MG63 (cell line): ENCODE data around the gene PCDHA3. TPM values are rescaled to one million over a fixed set of nuclear protein-coding genes. Genes with fewer than 3 reads are reported as not detected.
"Not testable (repeated sequence)": the region's sequence is repeated elsewhere in the genome, so short reads cannot be mapped to it uniquely, and the experiment has no call there.

Experiments
- DNase-seq: peaks from one replicate; pipeline ENCODE4 v3.0.0-alpha.2; 2020
- H3K27me3 ChIP-seq: fragments of 250-450 bp; sonication (Bioruptor Pico); 2 replicates; pipeline ENCODE4 v1.5.1; 2020; ENCODE audit warnings: mild to moderate bottlenecking, moderate library complexity
- H3K36me3 ChIP-seq: fragments of 250-450 bp; sonication (Bioruptor Pico); 2 replicates; pipeline ENCODE4 v1.5.1; 2020; ENCODE audit warnings: mild to moderate bottlenecking, moderate library complexity
- H3K4me3 ChIP-seq: fragments of 250-450 bp; sonication (Bioruptor Pico); 2 replicates; pipeline ENCODE4 v1.5.1; 2020; ENCODE audit warnings: mild to moderate bottlenecking, moderate library complexity
- H3K9me3 ChIP-seq: fragments of 250-450 bp; sonication (Bioruptor Pico); 2 replicates; pipeline ENCODE4 v1.5.1; 2020; ENCODE audit warnings: mild to moderate bottlenecking, moderate library complexity
- total RNA-seq: library from RNA; depleted of rRNA; stranded (reverse); fragments of >200 nt; shearing (Covaris generic); gene quantifications from 2 replicates; pipeline ENCODE4 v1.2.3, GENCODE V29; 2014; ENCODE audit warnings: low replicate concordance

PCDHA3 gene
- total RNA-seq, 1 experiment from 2014 or later = not detected

GRCh38 chr5:140802781-140803271 lies 2.0 kb downstream of the PCDHA3 start:
- Histone ChIP-seq H3K27me3 (no peaks in the 10 kb centered on the region), H3K9me3 (peaks cover 8% of the 10 kb centered on the region), H3K36me3 (no peaks in the 10 kb centered on the region), H3K4me3 (no peak overlapping the region)
- DNase-seq = no peak

- H3K27me3 ChIP-seq = no peaks in the 10 kb centered on the region
- H3K36me3 ChIP-seq = no peaks in the 10 kb centered on the region
- no peak for DNase-seq
- 0 out of 2 replicates have a peak, but pooled peaks cover 2% of the 10 kb centered on the region for H3K9me3 ChIP-seq
- H3K4me3 ChIP-seq = no peak within 1 kb of the TSS
Observed at GRCh38 chr5:140806834-140807775, 6.2 kb downstream of the PCDHA3 start, which contains the start of gene PCDHA4. Gene PCDHA4, plus strand, starts transcription at chr5:140807068.

GRCh38 chr5:140808241-140808888 lies 7.5 kb downstream of the PCDHA3 start:
- not testable (repeated sequence) for DNase-seq, H3K36me3 ChIP-seq, H3K9me3 ChIP-seq, H3K27me3 ChIP-seq, H3K4me3 ChIP-seq

- Histone ChIP-seq H3K36me3 (no peaks in the 10 kb centered on the region), H3K4me3 (no peak overlapping the region), H3K27me3 (no peaks in the 10 kb centered on the region), H3K9me3 (0 out of 2 replicates have a peak, but pooled peaks cover 2% of the 10 kb centered on the region)
- DNase-seq = no peak
Observed at GRCh38 chr5:140808889-140809291, 8.0 kb downstream of the PCDHA3 start.

GRCh38 chr5:140821375-140822280 lies 20.8 kb downstream of the PCDHA3 start, which contains the start of gene PCDHA5:
Gene PCDHA5, plus strand, starts transcription at chr5:140821613.
- DNase-seq = no peak
- no peak within 1 kb of the TSS for H3K4me3 ChIP-seq

GRCh38 chr5:140822281-140822629 lies 21.4 kb downstream of the PCDHA3 start:
- no peak for DNase-seq
- H3K36me3 ChIP-seq = no peaks in the 10 kb centered on the region
- no peaks in the 10 kb centered on the region for H3K9me3 ChIP-seq
- H3K27me3 ChIP-seq = 0 out of 2 replicates have a peak, but pooled peaks cover 3% of the 10 kb centered on the region
- no peak overlapping the region for H3K4me3 ChIP-seq

More at GRCh38 chr5:140821375-140822280, 20.8 kb downstream of the PCDHA3 start, which contains the start of gene PCDHA5:
- 0 out of 2 replicates have a peak, but pooled peaks cover 2% of the 10 kb centered on the region for H3K27me3 ChIP-seq
- no peaks in the 10 kb centered on the region for H3K36me3 ChIP-seq
- H3K9me3 ChIP-seq = no peaks in the 10 kb centered on the region

GRCh38 chr5:140822969-140823368 lies 22.1 kb downstream of the PCDHA3 start:
- H3K36me3 ChIP-seq, H3K27me3 ChIP-seq, DNase-seq, H3K9me3 ChIP-seq, H3K4me3 ChIP-seq: not testable (repeated sequence)

- H3K9me3 ChIP-seq = no peaks in the 10 kb centered on the region
- no peak for DNase-seq
- H3K27me3 ChIP-seq = 0 out of 2 replicates have a peak, but pooled peaks cover 3% of the 10 kb centered on the region
- no peaks in the 10 kb centered on the region for H3K36me3 ChIP-seq
- no peak overlapping the region for H3K4me3 ChIP-seq
Observed at GRCh38 chr5:140823475-140823874, 22.6 kb downstream of the PCDHA3 start.

GRCh38 chr5:140827704-140828361 lies 27.0 kb downstream of the PCDHA3 start, which contains the start of gene PCDHA6:
Gene PCDHA6, plus strand, starts transcription at chr5:140827960. Its CDS starts 132 bp downstream, at chr5:140828092.
- no peak for DNase-seq
- Histone ChIP-seq H3K27me3 (peaks cover 6% of the 10 kb centered on the region), H3K36me3 (no peaks in the 10 kb centered on the region), H3K9me3 (no peaks in the 10 kb centered on the region), H3K4me3 (no peak within 1 kb of the TSS)

- no peaks in the 10 kb centered on the region for H3K9me3 ChIP-seq
- peaks cover 9% of the 10 kb centered on the region for H3K27me3 ChIP-seq
- H3K36me3 ChIP-seq = no peaks in the 10 kb centered on the region
- H3K4me3 ChIP-seq = no peak overlapping the region
- no peak for DNase-seq
Observed at GRCh38 chr5:140828362-140828737, 27.5 kb downstream of the PCDHA3 start.

GRCh38 chr5:140829511-140830501 lies 28.9 kb downstream of the PCDHA3 start:
- not testable (repeated sequence) for H3K4me3 ChIP-seq, H3K9me3 ChIP-seq, H3K36me3 ChIP-seq, H3K27me3 ChIP-seq, DNase-seq

GRCh38 chr5:140833993-140834392 lies 33.1 kb downstream of the PCDHA3 start, which contains the start of gene PCDHA7:
Gene PCDHA7, plus strand, starts transcription at chr5:140834269. Its CDS starts 115 bp downstream, at chr5:140834384.
- no peaks in the 10 kb centered on the region for H3K36me3 ChIP-seq
- peaks cover 7% of the 10 kb centered on the region for H3K27me3 ChIP-seq
- no peak within 1 kb of the TSS for H3K4me3 ChIP-seq
- peaks cover 8% of the 10 kb centered on the region for H3K9me3 ChIP-seq
- DNase-seq = no peak

- not testable (repeated sequence) for H3K27me3 ChIP-seq, DNase-seq, H3K36me3 ChIP-seq, H3K9me3 ChIP-seq, H3K4me3 ChIP-seq
Observed at GRCh38 chr5:140834439-140835008, 33.7 kb downstream of the PCDHA3 start.
